ENCODE measurements around the gene SHC3.
A peak's percentile ranks its signal among the peaks of the same experiment; 100 is the strongest.

SHC3 gene

GRCh38 chr9:89022001-89022759 lies 156.4 kb downstream of the SHC3 start:
- no peak for DNase-seq (ENCODE audit: low spot score)

GRCh38 chr9:89021154-89021803 lies 157.3 kb downstream of the SHC3 start:
- DNase-seq (ENCODE audit: low spot score), result peak; percentile 82

GRCh38 chr9:89020754-89021153 lies 157.9 kb downstream of the SHC3 start:
- no peak for DNase-seq (ENCODE audit: low spot score)

- DNase-seq (ENCODE audit: low spot score), result no peak
Measured at GRCh38 chr9:89015336-89015735, 163.3 kb downstream of the SHC3 start.

GRCh38 chr9:89014153-89014552 lies 164.5 kb downstream of the SHC3 start:
- DNase-seq (ENCODE audit: low spot score), result no peak

- DNase-seq (ENCODE audit: low spot score), result no peak
Measured at GRCh38 chr9:89013660-89014059, 165.0 kb downstream of the SHC3 start.

GRCh38 chr9:89012294-89013042 lies 166.2 kb downstream of the SHC3 start:
- DNase-seq (ENCODE audit: low spot score), result no peak

- no peak for DNase-seq (ENCODE audit: low spot score)
Measured at GRCh38 chr9:89011683-89012082, 166.9 kb downstream of the SHC3 start.

GRCh38 chr9:89010526-89011111 lies 168.0 kb downstream of the SHC3 start:
- no peak for DNase-seq (ENCODE audit: low spot score)

GRCh38 chr9:89010056-89010455 lies 168.6 kb downstream of the SHC3 start:
- no peak for DNase-seq (ENCODE audit: low spot score)

GRCh38 chr9:89009546-89009840 lies 169.1 kb downstream of the SHC3 start:
- DNase-seq (ENCODE audit: low spot score), result no peak

GRCh38 chr9:89008744-89009545 lies 169.7 kb downstream of the SHC3 start:
- DNase-seq (ENCODE audit: low spot score), result no peak

- DNase-seq (ENCODE audit: low spot score), result no peak
Measured at GRCh38 chr9:89008055-89008743, 170.4 kb downstream of the SHC3 start.

GRCh38 chr9:89006996-89007967 lies 171.3 kb downstream of the SHC3 start:
- DNase-seq (ENCODE audit: low spot score), result no peak

GRCh38 chr9:89006267-89006666 lies 172.4 kb downstream of the SHC3 start:
- no peak for DNase-seq (ENCODE audit: low spot score)

- no peak for DNase-seq (ENCODE audit: low spot score)
Measured at GRCh38 chr9:89005323-89005722, 173.3 kb downstream of the SHC3 start.

GRCh38 chr9:89002987-89003386 lies 175.6 kb downstream of the SHC3 start:
- no peak for DNase-seq (ENCODE audit: low spot score)

GRCh38 chr9:89001917-89002540 lies 176.6 kb downstream of the SHC3 start:
- no peak for DNase-seq (ENCODE audit: low spot score)
